Aorta (tissue), 5 donors: ENCODE data around the gene CR1L. TPM values are rescaled to one million over a fixed set of nuclear protein-coding genes. Genes with fewer than 3 reads are reported as not detected.
"Not testable (repeated sequence)": the region's sequence is repeated elsewhere in the genome, so short reads cannot be mapped to it uniquely, and the experiment has no call there.

Experiments used
- ATAC-seq: fragments of 200-7000 bp; cut with Tn5 transposase; one replicate; pipeline ENCODE4 v1.9.1; 2022; ENCODE audit warnings: moderate library complexity; ENCODE audit not compliant: low FRiP score
- DNase-seq, 2 donors: peaks; one replicate each; pipeline ENCODE4 v3.0.0-alpha.2; 2020
- H3K27ac ChIP-seq, 2 donors: one replicate each; pipeline ENCODE4 v1.5.1; 2013; ENCODE audit warnings: low read length in 2 of 2, mild to moderate bottlenecking in 2 of 2, moderate library complexity in 2 of 2, control low read depth in 1 of 2, inconsistent platforms in 1 of 2, low read depth in 1 of 2
- H3K27me3 ChIP-seq, 2 donors: one replicate each; pipeline ENCODE4 v1.6.1; 2013; ENCODE audit warnings: control low read depth in 1 of 2, low read length in 1 of 2, mild to moderate bottlenecking in 1 of 2, moderate library complexity in 1 of 2; ENCODE audit not compliant: insufficient read depth in 2 of 2, control insufficient read depth in 1 of 2
- H3K36me3 ChIP-seq, 2 donors: one replicate each; pipeline ENCODE4 v1.6.1; 2013; ENCODE audit warnings: control low read depth in 1 of 2, low read length in 1 of 2, mild to moderate bottlenecking in 1 of 2; ENCODE audit not compliant: insufficient read depth in 2 of 2, control insufficient read depth in 1 of 2
- H3K4me1 ChIP-seq, 2 donors: one replicate each; pipeline ENCODE4 v1.6.1; 2013; ENCODE audit warnings: low read length in 2 of 2, control low read depth in 1 of 2, mild to moderate bottlenecking in 1 of 2, moderate library complexity in 1 of 2; ENCODE audit not compliant: insufficient read depth in 2 of 2, control insufficient read depth in 1 of 2
- H3K4me3 ChIP-seq, 2 donors: one replicate each; pipeline ENCODE4 v1.5.1; 2013; ENCODE audit warnings: low read length in 2 of 2, control low read depth in 1 of 2, mild to moderate bottlenecking in 1 of 2
- H3K9me3 ChIP-seq: one replicate; pipeline ENCODE4 v1.6.1; 2013; ENCODE audit warnings: mild to moderate bottlenecking, low read length; ENCODE audit not compliant: control insufficient read depth
- WGBS, 2 donors: extraction: QIAGEN DNeasy Blood & Tissue Kit; methylation state at CpG; one replicate each; pipeline ENCODE4 v1.1.7; 2013; 5-methylcytosine and 5-hydroxymethylcytosine counted together
- intact Hi-C, 2 donors: fragments of 100-400 bp; cut with DNase I; formaldehyde crosslinking; loops; one replicate each; pipeline versions ENCODE4 v1.14.2 to v1.15.0; 2022
- polyA plus RNA-seq, 2 donors: library from polyadenylated mRNA; stranded (reverse); fragments of 200-250 nt; gene quantifications; one replicate each; pipeline ENCODE4 v1.2.3, GENCODE V29; 2013
- total RNA-seq, 2 donors: library from RNA; stranded (reverse); fragmentation: NEBNext Ultra II Directional; extraction: Animal tissue kit (Norgen Biotek cat#: 25700); gene quantifications; one replicate each; pipeline ENCODE4 v1.2.1, GENCODE V29; 2021
- donor health status: healthy with polysubstance abuse.
- donor health status: Bipolar disorder and iron deficiency.
- donor health status: DM: no; HTN: no; CAD: no.
- donor health status: DM: no; HTN: no; CAD: no.
- donor health status: DM: yes; HTN: yes; CAD: no.

CR1L gene
- total and polyA plus RNA-seq, 4 donors, result 0.24 TPM; not detected in 3

GRCh38 chr1:207712701-207713100 lies 67.8 kb downstream of the CR1L start:
- H3K36me3 ChIP-seq, intact Hi-C loops, H3K9me3 ChIP-seq, ATAC-seq, H3K4me3 ChIP-seq, H3K27ac ChIP-seq, H3K27me3 ChIP-seq, H3K4me1 ChIP-seq, DNase-seq: not testable (repeated sequence)
- WGBS, 2 donors, result 70 to 90% methylated on average over 3 of the region's 3 CpGs

GRCh38 chr1:207713529-207713928 lies 68.6 kb downstream of the CR1L start:
- Histone ChIP-seq H3K4me3 (no peak overlapping the region), H3K4me1 (no peaks in the 10 kb centered on the region), H3K27me3 (no peaks in the 10 kb centered on the region), H3K36me3 (no peaks in the 10 kb centered on the region), H3K27ac (no peak overlapping the region), H3K9me3 (no peaks in the 10 kb centered on the region)
- 92% methylated on average over 12 of the region's 12 CpGs for WGBS, 2 donors
- no peak for DNase-seq
- ATAC-seq, result no peak
- intact Hi-C loops, result no loop called here

GRCh38 chr1:207719234-207719633 lies 74.3 kb downstream of the CR1L start:
- H3K36me3 ChIP-seq, result no peaks in the 10 kb centered on the region
- H3K27ac ChIP-seq, result no peak overlapping the region
- H3K27me3 ChIP-seq, result no peaks in the 10 kb centered on the region
- no peaks in the 10 kb centered on the region for H3K4me1 ChIP-seq
- H3K4me3 ChIP-seq, result no peak overlapping the region
- no peaks in the 10 kb centered on the region for H3K9me3 ChIP-seq
- ATAC-seq, result no peak
- DNase-seq, result no peak
- 89 to 90% methylated on average over 2 of the region's 2 CpGs for WGBS, 2 donors
- intact Hi-C loops, result no loop called here

- DNase-seq, H3K27ac ChIP-seq, H3K4me1 ChIP-seq, H3K4me3 ChIP-seq, intact Hi-C loops, H3K36me3 ChIP-seq, H3K27me3 ChIP-seq, ATAC-seq, H3K9me3 ChIP-seq: not testable (repeated sequence)
- 82 to 86% methylated on average over 4 of the region's 4 CpGs for WGBS, 2 donors
Observed at GRCh38 chr1:207728200-207728858, 83.4 kb downstream of the CR1L start.

- H3K27me3 ChIP-seq, H3K4me3 ChIP-seq, H3K27ac ChIP-seq, ATAC-seq, H3K9me3 ChIP-seq, DNase-seq, H3K4me1 ChIP-seq, H3K36me3 ChIP-seq, intact Hi-C loops: not testable (repeated sequence)
- WGBS, 2 donors, result 72 to 80% methylated on average over 8 of the region's 8 CpGs
Observed at GRCh38 chr1:207737503-207738157, 92.7 kb downstream of the CR1L start.

- H3K27me3 ChIP-seq, H3K27ac ChIP-seq, H3K36me3 ChIP-seq, DNase-seq, intact Hi-C loops, ATAC-seq, H3K9me3 ChIP-seq, H3K4me3 ChIP-seq, H3K4me1 ChIP-seq: not testable (repeated sequence)
- 45 to 47% methylated on average over 6 of the region's 6 CpGs for WGBS, 2 donors
Observed at GRCh38 chr1:207738158-207738659, 93.3 kb downstream of the CR1L start.

- no peaks in the 10 kb centered on the region for H3K9me3 ChIP-seq
Observed at GRCh38 chr1:207740207-207740606, 95.3 kb downstream of the CR1L start.

GRCh38 chr1:207742850-207743555 lies 98.1 kb downstream of the CR1L start:
- DNase-seq, result no peak
- H3K4me3 ChIP-seq, result no peak overlapping the region
- no peak for ATAC-seq

More at GRCh38 chr1:207740207-207740606, 95.3 kb downstream of the CR1L start:
- intact Hi-C loops, result no loop called here
- DNase-seq (no peak), ATAC-seq (no peak)
- Histone ChIP-seq H3K36me3 (no peaks in the 10 kb centered on the region), H3K4me3 (no peak overlapping the region), H3K27me3 (no peaks in the 10 kb centered on the region), H3K27ac (no peak overlapping the region), H3K4me1 (no peaks in the 10 kb centered on the region)
- 81 to 82% methylated on average over 2 of the region's 2 CpGs for WGBS, 2 donors

More at GRCh38 chr1:207742850-207743555, 98.1 kb downstream of the CR1L start:
- H3K36me3 ChIP-seq, result no peaks in the 10 kb centered on the region
- H3K9me3 ChIP-seq, result no peaks in the 10 kb centered on the region
- no peak overlapping the region for H3K27ac ChIP-seq
- no peaks in the 10 kb centered on the region for H3K4me1 ChIP-seq
- 91 to 92% methylated on average over 3 of the region's 3 CpGs for WGBS, 2 donors
- intact Hi-C loops, result no loop called here
- H3K27me3 ChIP-seq, result no peaks in the 10 kb centered on the region
